Astrocyte of the hippocampus (primary cell): ENCODE measurements around the gene CLCN1.
A peak's percentile ranks its signal among the peaks of the same experiment; 100 is the strongest.
"Not testable (repeated sequence)": the region's sequence is repeated elsewhere in the genome, so short reads cannot be mapped to it uniquely, and the experiment has no call there.

Experiments used
- DNase-seq: peaks from one replicate; pipeline ENCODE4 v3.0.0; 2011; ENCODE audit warnings: low read depth, low spot score

The CLCN1 gene

DNA sequence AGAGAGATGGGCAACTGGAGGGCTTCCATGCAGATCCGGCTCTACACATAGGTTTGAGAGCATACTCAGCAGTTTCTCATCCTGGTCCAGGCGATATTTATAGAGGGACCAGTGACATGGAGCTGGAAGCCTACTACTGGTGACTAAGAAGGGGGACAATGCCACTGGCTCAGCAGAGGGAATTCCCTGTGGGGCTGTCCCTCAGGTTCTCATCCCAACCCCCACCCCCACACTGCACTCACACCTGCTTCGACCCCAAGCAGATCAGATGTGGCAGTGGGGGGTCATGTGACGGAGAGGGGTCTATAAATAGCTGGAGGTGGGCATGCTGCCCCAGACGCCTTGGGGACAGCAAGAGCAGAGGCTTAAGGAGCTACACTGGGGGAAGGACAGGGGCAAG lies at the start of gene CLCN1:
Gene CLCN1, plus strand, starts transcription at position 336 of the 400 bp plus-strand sequence. CDS start 102 bp downstream, outside the sequence.
- DNase-seq = no peak

DNA sequence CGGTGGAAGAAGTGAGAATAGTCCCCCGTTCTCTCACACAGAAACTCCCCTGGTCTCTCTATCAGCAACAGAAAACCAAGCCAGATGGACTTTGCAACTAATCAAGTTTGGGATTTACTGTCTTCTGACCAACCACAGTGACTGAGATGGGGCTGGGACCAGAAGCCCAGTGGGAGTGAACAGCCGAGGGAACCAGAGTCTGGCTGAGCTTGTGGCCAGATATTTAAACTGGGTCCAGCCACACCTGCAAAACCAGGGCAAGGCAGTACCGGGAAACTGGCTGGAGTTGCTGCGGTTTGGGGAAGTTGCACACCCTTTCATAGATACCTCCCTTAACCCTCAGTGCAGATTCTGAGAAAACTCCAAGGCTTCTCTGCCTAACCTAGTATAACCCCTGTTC lies 46.7 kb upstream of the CLCN1 start:
- no peak for DNase-seq

DNA sequence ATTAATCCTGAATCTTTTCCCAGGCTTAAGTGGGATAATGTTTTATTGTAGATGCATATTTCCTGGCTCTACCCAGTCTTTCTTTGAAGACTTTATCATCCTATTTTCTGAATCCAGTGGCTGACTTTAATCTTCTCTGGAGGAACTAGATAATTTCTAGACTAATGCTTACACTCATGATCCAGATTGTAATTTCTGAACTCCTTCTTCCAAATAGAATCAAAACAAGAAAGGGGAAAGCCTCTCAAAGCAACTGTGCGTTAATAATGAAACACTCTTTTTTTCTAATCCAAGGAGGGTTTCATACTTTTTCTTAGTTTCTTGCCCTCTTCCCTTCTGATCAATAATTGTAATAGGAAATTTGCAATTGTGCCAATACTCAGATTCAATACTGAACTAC lies 44.7 kb upstream of the CLCN1 start:
- DNase-seq = no peak

DNA sequence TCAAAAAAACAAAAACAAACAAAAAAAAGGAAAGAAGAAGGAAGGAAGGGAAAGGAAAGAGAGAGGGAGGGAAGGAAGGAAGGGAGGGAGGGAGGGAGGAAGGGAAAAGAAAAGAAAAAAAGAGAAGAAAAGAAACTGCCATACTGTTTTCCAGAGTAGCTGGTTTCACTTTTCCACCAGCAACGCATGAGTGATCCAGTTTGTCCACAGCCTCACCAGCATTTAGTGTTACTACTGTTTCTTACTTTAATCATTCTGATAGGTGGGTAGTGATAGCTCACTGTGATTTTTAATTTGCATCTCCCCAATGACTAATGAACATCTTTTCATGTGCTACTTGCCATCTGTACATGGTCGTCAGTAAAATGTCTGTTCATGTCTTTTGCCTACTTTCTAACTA lies 43.0 kb upstream of the CLCN1 start:
- DNase-seq = no peak

DNA sequence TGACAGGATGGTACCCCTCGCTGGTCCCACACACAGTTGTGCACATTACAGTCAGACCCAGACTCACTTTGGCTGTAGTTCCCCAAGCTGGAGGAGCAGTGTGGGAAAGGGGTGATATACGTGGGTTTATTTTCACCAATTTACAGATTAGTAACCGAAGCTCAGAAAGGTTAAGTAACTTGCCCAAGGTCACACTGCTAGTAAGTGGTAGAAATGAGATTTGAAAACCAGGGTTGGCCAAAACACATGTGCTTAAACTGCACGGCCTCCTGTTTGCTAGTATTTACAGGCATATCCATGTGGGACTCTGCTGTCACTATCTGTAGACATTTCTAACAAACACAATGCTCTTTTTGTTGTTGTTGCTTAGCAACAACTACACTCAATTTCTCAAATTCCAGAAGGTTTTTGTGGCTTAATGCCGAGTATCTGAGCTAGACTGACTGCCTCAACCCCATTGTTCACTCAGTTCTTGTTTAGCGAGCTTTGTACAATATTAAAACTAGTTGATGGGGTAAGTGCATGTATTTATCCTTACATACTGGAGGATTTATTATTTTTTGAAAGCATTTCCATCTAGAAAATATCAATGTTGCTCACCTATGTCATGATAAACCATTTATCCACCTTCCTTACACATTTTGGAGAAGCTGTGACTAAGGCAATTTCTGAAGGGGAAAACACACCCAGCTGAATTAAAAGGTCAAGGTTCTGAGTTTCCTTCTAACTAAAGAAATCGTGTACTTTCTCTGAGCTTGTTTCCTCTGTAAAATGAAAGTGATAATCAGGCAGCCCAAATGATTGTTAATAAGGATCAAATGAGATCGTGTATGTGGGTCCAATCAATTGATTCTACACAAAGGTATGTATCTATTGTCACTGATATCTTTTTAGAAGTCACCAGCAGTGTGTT lies 36.5 kb upstream of the CLCN1 start:
- DNase-seq = peak; percentile 92

DNA sequence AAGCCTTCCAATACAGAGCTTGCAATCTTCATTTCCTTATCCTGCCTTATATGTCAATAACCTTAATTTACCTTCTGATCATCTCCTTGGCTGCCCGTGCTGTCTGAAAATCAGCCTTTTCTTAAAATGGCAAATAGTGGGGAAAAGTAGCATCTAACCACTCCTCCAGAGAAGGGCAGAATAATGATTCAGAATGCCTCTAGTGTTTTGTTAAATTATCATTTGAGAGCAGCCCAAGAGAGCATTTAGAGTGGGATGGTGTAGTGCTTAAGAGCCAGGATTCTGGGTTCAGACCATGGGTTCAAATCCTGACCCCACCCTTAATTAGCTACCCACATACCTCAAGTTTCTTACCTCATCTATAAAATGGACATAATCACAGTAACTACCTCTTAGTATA lies 35.8 kb upstream of the CLCN1 start:
- DNase-seq = no peak

DNA sequence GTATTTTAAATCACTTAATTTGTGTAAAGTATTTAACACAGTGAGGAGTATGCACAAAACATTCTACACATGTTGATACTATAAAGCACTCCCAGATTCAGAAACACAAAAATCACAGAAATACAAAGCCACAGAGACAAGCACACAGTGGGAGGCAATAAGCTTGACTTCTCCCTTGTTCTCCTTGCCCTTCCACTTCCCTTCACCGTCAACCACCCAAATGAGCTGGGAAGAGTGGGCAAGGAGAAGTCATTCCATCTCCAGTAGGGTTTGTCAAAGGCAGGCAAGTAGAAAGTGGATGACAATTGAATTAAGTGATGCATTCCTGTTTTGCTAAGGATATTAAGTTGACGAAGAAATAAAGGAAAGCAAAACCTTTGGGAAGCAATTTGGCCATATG lies 35.3 kb upstream of the CLCN1 start:
- no peak for DNase-seq

DNA sequence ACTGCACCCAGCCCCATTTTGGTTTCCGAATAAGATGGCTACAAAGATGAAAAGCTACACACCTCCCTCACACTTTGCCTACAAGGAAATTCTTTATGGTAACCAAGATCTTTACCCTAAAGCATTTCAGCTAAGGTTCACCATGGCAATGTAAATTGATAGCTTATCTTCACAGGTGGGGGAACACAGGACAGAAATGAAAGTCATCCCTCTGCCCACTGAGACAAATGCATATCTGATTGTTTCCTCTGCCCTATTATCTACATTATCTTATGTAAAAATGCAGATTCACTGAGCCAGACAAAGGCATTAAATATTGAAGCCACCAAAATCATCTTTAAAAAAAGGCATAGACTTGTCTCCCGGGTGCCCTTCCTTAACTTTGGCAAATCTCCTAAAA lies 34.4 kb upstream of the CLCN1 start:
- DNase-seq = no peak

- no peak for DNase-seq
Measured at GRCh38 chr7:143282124-143282523, 33.8 kb upstream of the CLCN1 start.

DNA sequence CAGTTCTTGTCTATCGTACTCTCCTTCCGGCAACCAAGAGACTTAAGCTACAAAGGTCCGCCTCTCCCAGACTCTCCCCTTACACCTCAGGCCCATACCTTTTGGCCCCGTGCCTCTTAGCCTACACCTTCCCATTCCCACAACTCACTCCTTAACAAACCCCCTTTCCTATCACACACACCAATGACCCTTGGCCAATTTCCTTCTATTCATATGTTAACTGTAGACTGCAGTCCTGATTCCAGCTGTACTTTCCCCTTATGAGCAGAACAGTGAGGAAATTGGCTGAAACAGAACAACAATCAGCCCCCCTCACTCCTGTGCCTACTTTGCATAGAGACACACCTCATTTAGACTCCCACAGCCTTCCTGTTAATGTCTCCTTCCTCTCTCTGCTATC lies 32.5 kb upstream of the CLCN1 start:
- DNase-seq = no peak

- DNase-seq = no peak
Measured at GRCh38 chr7:143284591-143285469, 31.1 kb upstream of the CLCN1 start, which contains the start of gene TMEM139. Gene TMEM139, plus strand, starts transcription at chr7:143284958. Its CDS starts 1,000 bp downstream, at chr7:143285958.

DNA sequence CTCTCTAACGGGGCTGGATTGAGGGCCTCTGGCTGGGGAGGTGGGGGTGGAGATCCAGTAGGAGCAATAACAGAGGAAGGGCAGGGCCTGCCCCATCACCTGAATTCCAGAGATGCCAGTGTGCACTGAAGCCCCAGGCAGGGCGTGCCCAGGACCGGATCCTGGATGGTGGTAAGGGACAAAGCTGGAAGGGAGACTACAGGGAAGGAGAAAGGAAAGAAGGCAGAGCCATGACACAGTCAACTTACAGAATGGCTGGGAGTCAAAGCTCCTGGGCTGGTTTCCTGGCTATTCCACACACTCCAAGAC lies 30.5 kb upstream of the CLCN1 start:
- no peak for DNase-seq

GRCh38 chr7:143285806-143286521 lies 29.9 kb upstream of the CLCN1 start:
- no peak for DNase-seq

DNA sequence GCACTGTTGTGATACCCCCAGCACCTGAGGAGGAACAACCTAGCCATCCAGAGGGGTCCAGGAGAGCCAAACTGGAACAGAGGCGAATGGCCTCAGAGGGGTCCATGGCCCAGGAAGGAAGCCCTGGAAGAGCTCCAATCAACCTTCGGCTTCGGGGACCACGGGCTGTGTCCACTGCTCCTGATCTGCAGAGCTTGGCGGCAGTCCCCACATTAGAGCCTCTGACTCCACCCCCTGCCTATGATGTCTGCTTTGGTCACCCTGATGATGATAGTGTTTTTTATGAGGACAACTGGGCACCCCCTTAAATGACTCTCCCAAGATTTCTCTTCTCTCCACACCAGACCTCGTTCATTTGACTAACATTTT lies 29.4 kb upstream of the CLCN1 start:
- DNase-seq = no peak

- no peak for DNase-seq
Measured at GRCh38 chr7:143287339-143287934, 28.5 kb upstream of the CLCN1 start.

GRCh38 chr7:143287935-143288826 lies 27.7 kb upstream of the CLCN1 start, which contains the start of gene CASP2:
Gene CASP2, plus strand, starts transcription at chr7:143288351. Its CDS starts 105 bp downstream, at chr7:143288456.
- peak; percentile 99 for DNase-seq

- DNase-seq = peak; percentile 46
Measured at GRCh38 chr7:143288836-143289235, 27.1 kb upstream of the CLCN1 start.

DNA sequence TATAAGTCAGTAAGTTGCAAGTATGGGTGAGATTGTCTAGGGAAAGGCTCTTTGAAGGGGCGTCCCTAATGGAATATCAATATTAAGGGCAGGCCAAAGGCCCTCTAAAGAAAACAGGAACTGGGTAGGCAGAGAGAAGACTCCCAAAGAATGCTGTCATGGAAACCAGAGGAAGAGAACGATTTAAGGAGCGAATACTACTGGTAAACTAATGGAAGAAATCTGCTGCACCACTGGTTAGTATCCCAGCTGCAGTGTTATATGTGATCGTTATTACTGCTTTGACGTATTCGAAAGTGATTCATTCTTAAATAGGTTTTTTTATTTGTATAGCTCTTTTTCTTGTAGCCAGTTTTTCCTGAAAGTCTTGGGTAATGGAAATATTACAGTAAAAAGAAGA lies 26.5 kb upstream of the CLCN1 start:
- DNase-seq = no peak

GRCh38 chr7:143289888-143290287 lies 26.0 kb upstream of the CLCN1 start:
- not testable (repeated sequence) for DNase-seq

DNA sequence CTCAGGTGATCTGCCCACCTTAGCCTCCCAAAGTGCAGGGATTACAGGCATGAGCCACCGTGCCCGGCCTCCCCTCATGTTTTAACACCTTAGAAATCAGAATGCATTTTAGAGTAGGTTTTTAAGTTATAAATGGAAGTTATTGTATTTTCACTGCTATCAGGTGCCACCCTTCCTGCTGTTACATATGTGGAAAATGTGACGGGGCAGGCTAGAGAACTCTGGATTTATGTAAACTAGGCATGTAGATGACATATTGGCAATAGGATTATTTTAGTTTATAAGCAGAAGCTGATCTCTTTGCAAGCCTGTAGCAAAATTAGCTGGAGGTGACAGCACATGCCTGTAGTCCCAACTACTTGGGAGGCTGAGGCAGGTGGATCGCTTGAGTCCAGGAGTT lies 25.6 kb upstream of the CLCN1 start:
- no peak for DNase-seq
